ENCODE data around the gene AKAP6.

- no peak for TF ChIP-seq CTCF (conservative IDR thresholded peaks at IDR 0.05)
- TF ChIP-seq ZFX (IDR thresholded peaks at IDR 0.05), result no peak
Observed at GRCh38 chr14:32661216-32661615, 332.1 kb downstream of the AKAP6 start.
